IMR-90 (cell line): ENCODE results near the gene ENDOG. TPM values are rescaled to one million over a fixed set of nuclear protein-coding genes. Genes with fewer than 3 reads are reported as not detected.

ENCODE experiments used
- ATAC-seq: fragments of 200-7000 bp; cut with Tn5 transposase; 2 replicates; pipeline ENCODE4 v1.9.1; 2020; ENCODE audit warnings: low read depth, mild to moderate bottlenecking, moderate library complexity
- BruUV-seq: library from RNA; stranded (reverse); fragments of 400-500 nt; replicated peaks from 2 replicates; lab custom pipeline; 2021; lab: Mats Ljungman, UMichigan
- CTCF ChIA-PET: fragments of 300-600 bp; formaldehyde crosslinking; extraction: SDS; loops from one replicate; lab custom pipeline; 2021; ENCODE audit warnings: antibody characterized with exemption; lab: Yijun Ruan, JAX
- POLR2A ChIA-PET: fragments of 300-600 bp; sonication (Branson Sonifier 250); formaldehyde crosslinking; loops from one replicate; lab custom pipeline; 2022; ENCODE audit warnings: antibody characterized with exemption; ENCODE audit not compliant: unreplicated experiment; lab: Charles Lee
- DNase-seq: peaks from one replicate; pipeline ENCODE4 v3.0.0; 2013
- H2AFZ ChIP-seq: replicated peaks from 2 replicates; pipeline ENCODE3; 2013; ENCODE audit warnings: low read length, mild to moderate bottlenecking; ENCODE audit not compliant: poor library complexity
- H2AK5ac ChIP-seq: 2 replicates; pipeline ENCODE4 v1.6.1; 2013; ENCODE audit warnings: low read depth, low read length, inconsistent platforms
- H2AK9ac ChIP-seq: replicated peaks from 2 replicates; pipeline ENCODE3; 2013; ENCODE audit warnings: mild to moderate bottlenecking, low read depth, low read length, moderate library complexity; ENCODE audit not compliant: poor library complexity
- H2BK120ac ChIP-seq: 2 replicates; pipeline ENCODE4 v1.6.1; 2013; ENCODE audit warnings: low read depth, low read length, inconsistent platforms
- H2BK15ac ChIP-seq: 3 replicates; pipeline ENCODE4 v1.6.1; 2013; ENCODE audit warnings: low read depth, low read length, inconsistent platforms
- H2BK20ac ChIP-seq: 2 replicates; pipeline ENCODE4 v1.6.1; 2013; ENCODE audit warnings: low read depth, mild to moderate bottlenecking, inconsistent platforms, low read length, moderate library complexity
- H2BK5ac ChIP-seq: 2 replicates; pipeline ENCODE4 v1.6.1; 2013; ENCODE audit warnings: mild to moderate bottlenecking, low read depth, low read length, inconsistent platforms; ENCODE audit not compliant: poor library complexity, severe bottlenecking
- H3K14ac ChIP-seq: replicated peaks from 2 replicates; pipeline ENCODE4 v1.6.1; 2013; ENCODE audit warnings: low read depth, low read length, inconsistent platforms
- H3K18ac ChIP-seq: 2 replicates; pipeline ENCODE4 v1.6.1; 2013; ENCODE audit warnings: low read depth, low read length, control low read depth
- H3K23ac ChIP-seq: 2 replicates; pipeline ENCODE4 v1.6.1; 2013; ENCODE audit warnings: low read depth, low read length, inconsistent platforms
- H3K27ac ChIP-seq: 2 replicates; pipeline ENCODE4 v1.5.1; 2013; ENCODE audit warnings: mild to moderate bottlenecking, control low read depth, low read length; ENCODE audit not compliant: insufficient read depth
- H3K27me3 ChIP-seq: 2 replicates; pipeline ENCODE4 v1.6.1; 2013; ENCODE audit warnings: low read length; ENCODE audit not compliant: control insufficient read depth, insufficient read depth
- H3K36me3 ChIP-seq: 2 replicates; pipeline ENCODE4 v1.6.1; 2013; ENCODE audit warnings: low read length, mixed read lengths; ENCODE audit not compliant: control insufficient read depth, insufficient read depth
- H3K4ac ChIP-seq: 2 replicates; pipeline ENCODE4 v1.6.1; 2013; ENCODE audit warnings: low read depth, low read length, inconsistent platforms
- H3K4me1 ChIP-seq: 2 replicates; pipeline ENCODE4 v1.6.1; 2013; ENCODE audit warnings: low read length, mixed read lengths; ENCODE audit not compliant: control insufficient read depth, insufficient read depth
- H3K4me2 ChIP-seq: 2 replicates; pipeline ENCODE4 v1.6.1; 2013; ENCODE audit warnings: low read depth, mild to moderate bottlenecking, control low read depth, low read length, moderate library complexity
- H3K4me3 ChIP-seq: 2 replicates; pipeline ENCODE4 v1.5.1; 2013; ENCODE audit warnings: low read depth, mild to moderate bottlenecking, control low read depth, low read length, moderate library complexity; ENCODE audit not compliant: insufficient read depth
- H3K56ac ChIP-seq: 2 replicates; pipeline ENCODE4 v1.6.1; 2013; ENCODE audit warnings: low read length, inconsistent platforms; ENCODE audit not compliant: insufficient read depth; ENCODE audit errors: extremely low read depth
- H3K79me1 ChIP-seq, 2 experiments: 2 replicates each; pipeline ENCODE4 v1.6.1; 2013; ENCODE audit warnings: low read length in 2 of 2, inconsistent platforms in 1 of 2, low read depth in 1 of 2
- H3K9ac ChIP-seq: 2 replicates; pipeline ENCODE4 v1.6.1; 2013; ENCODE audit warnings: low read depth, low read length, control low read depth
- H3K9me1 ChIP-seq: 2 replicates; pipeline ENCODE4 v1.6.1; 2013; ENCODE audit warnings: low read length, inconsistent platforms; ENCODE audit not compliant: insufficient read depth
- H3K9me3 ChIP-seq: 2 replicates; pipeline ENCODE4 v1.6.1; 2013; ENCODE audit warnings: low read length; ENCODE audit not compliant: control insufficient read depth, insufficient read depth
- H4K20me1 ChIP-seq: 2 replicates; pipeline ENCODE4 v1.6.1; 2013; ENCODE audit warnings: low read length, inconsistent platforms; ENCODE audit not compliant: insufficient read depth
- H4K5ac ChIP-seq: 2 replicates; pipeline ENCODE4 v1.6.1; 2013; ENCODE audit warnings: mild to moderate bottlenecking, low read depth, low read length, control low read depth
- H4K8ac ChIP-seq, 2 experiments: 2 replicates each; pipeline ENCODE4 v1.6.1; 2013; ENCODE audit warnings: low read depth in 2 of 2, low read length in 2 of 2, control low read depth in 1 of 2, inconsistent platforms in 1 of 2
- H4K91ac ChIP-seq: 2 replicates; pipeline ENCODE4 v1.6.1; 2013; ENCODE audit warnings: low read depth, low read length, inconsistent platforms; ENCODE audit not compliant: insufficient read depth
- CEBPB ChIP-seq: IDR thresholded peaks from 2 replicates; pipeline ENCODE4 v1.6.1; 2012; ENCODE audit warnings: low read depth, low read length, improper control_type of control experiment
- MAFK ChIP-seq: IDR thresholded peaks from 2 replicates; pipeline ENCODE4 v1.6.1; 2012; ENCODE audit warnings: low read depth, low read length, improper control_type of control experiment
- POLR2A ChIP-seq: IDR thresholded peaks from 2 replicates; pipeline ENCODE4 v1.6.1; 2012; ENCODE audit warnings: mild to moderate bottlenecking, low read depth, low read length
- WGBS, 2 experiments: methylation state at CpG; one replicate each; pipeline versions ENCODE4 v1.1.5 to v1.1.7; 2013; ENCODE audit warnings: missing lambda C conversion rate in 2 of 2; ENCODE audit not compliant: insufficient read length in 1 of 2; ENCODE audit errors: extremely low coverage in 2 of 2; 5-methylcytosine and 5-hydroxymethylcytosine counted together
- dilution Hi-C: fragments of 300-500 bp; cut with HindIII; formaldehyde crosslinking; loops from one replicate; pipeline ENCODE4 v1.14.3; 2018; ENCODE audit warnings: low sequenced_read_pairs; ENCODE audit not compliant: unreplicated experiment
- in situ Hi-C: fragments of 300-500 bp; cut with MboI; formaldehyde crosslinking; loops from 3 replicates; pipeline ENCODE4 v1.14.3; 2019; ENCODE audit warnings: low sequenced_read_pairs, inconsistent platforms, mixed read lengths
- intact Hi-C: fragments of 100-400 bp; cut with micrococcal nuclease; formaldehyde crosslinking; loops from 2 replicates; pipeline ENCODE4 v1.10.0; 2022
- polyA plus RNA-seq, 3 experiments: library from polyadenylated mRNA; depleted of rRNA; stranded (reverse); fragments of >200 nt; gene quantifications; 2 replicates each; pipeline ENCODE4 v1.2.3, GENCODE V29; 2012; ENCODE audit warnings: low replicate concordance in 1 of 3
- total RNA-seq: library from RNA; depleted of rRNA; stranded (reverse); fragments of >200 nt; gene quantifications from 2 replicates; pipeline ENCODE4 v1.2.3, GENCODE V29; 2012

ENDOG gene
- total and polyA plus RNA-seq, 2 of the 4 experiments (the other 2 are of a cell fraction) = 9.9 to 16.2 TPM

DNA sequence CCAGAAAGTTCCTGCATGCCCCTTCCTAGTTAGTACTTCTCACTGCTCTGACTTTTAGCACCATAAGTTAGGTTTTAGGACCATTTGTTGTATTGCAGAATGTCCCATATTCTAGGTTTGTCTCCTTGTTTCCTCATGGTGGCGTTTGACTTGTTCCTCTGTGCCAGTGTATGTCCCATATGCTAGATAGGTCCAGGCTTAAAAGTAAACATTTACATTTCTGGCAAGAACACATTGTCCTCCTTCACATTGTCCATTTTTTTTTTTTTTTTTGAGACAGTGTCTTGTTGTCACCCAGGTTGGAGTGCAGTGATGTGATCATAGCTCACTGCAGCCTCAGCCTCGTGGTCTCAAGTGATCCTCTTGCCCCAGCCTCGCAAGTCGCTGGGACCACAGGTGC is 15.8 kb upstream of the ENDOG start:
- TF ChIP-seq MAFK (no peak), POLR2A (no peak), CEBPB (no peak)
- Histone ChIP-seq H4K91ac (no peak overlapping the region), H4K5ac (no peak overlapping the region), H3K56ac (no peak overlapping the region), H3K14ac (no peak overlapping the region), H4K8ac (no peak overlapping the region), H4K20me1 (no peaks in the 10 kb centered on the region), H3K4ac (no peak overlapping the region), H3K23ac (no peak overlapping the region), H2BK15ac (no peak overlapping the region), H3K4me2 (no peak overlapping the region), H3K9me1 (no peaks in the 10 kb centered on the region), H3K27me3 (no peaks in the 10 kb centered on the region), H3K9me3 (no peaks in the 10 kb centered on the region), H2BK20ac (no peak overlapping the region), H3K4me1 (no peaks in the 10 kb centered on the region), H2BK120ac (no peak overlapping the region), H2AFZ (no peak overlapping the region), H3K9ac (no peak overlapping the region), H3K79me1 (0 out of 4 replicates have a peak, but pooled peaks cover 0 to 3% of the 10 kb centered on the region in 2 experiments), H2AK9ac (no peak overlapping the region), H2AK5ac (no peak overlapping the region), H3K18ac (no peak overlapping the region), H3K4me3 (no peak overlapping the region), H3K36me3 (peaks cover 58% of the 10 kb centered on the region), H3K27ac (no peak overlapping the region), H2BK5ac (no peak overlapping the region)
- dilution Hi-C loops (no loop called here), in situ Hi-C loops (no loop called here), intact Hi-C loops (no loop called here)
- BruUV-seq = no TSS peak
- 83% methylated on average over 3 of the region's 4 CpGs; no CpG with 5 or more reads in 1 of the 2 experiments for WGBS, 2 experiments
- no peak for DNase-seq
- ChIA-PET CTCF (no interaction called here), POLR2A (no interaction called here)
- no peak for ATAC-seq
